Measurements from ENCODE around the gene LIN7A. TPM values are rescaled to one million over a fixed set of nuclear protein-coding genes. Genes with fewer than 3 reads are reported as not detected.
A peak's percentile ranks its signal among the peaks of the same experiment; 100 is the strongest.
"Not testable (repeated sequence)": the region's sequence is repeated elsewhere in the genome, so short reads cannot be mapped to it uniquely, and the experiment has no call there.

Gene LIN7A
- total RNA-seq, 6 experiments from 2014 or later = 13.4 to 23.0 (median 20.2) TPM

- H3K4me1 ChIP-seq = peaks cover 0 to 8% (median 0%) of the 10 kb centered on the region in 4 donors
- DNase-seq (no peak), ATAC-seq (no peak)
- H3K9me3 ChIP-seq = no peaks in the 10 kb centered on the region
- no peak overlapping the region for H3K27ac ChIP-seq
- no peak for TF ChIP-seq CTCF (IDR thresholded peaks at IDR 0.05)
- TF ChIP-seq POLR2A (IDR thresholded peaks at IDR 0.05) = no peak
- 75% methylated on average over 7 of the region's 7 CpGs for WGBS (ENCODE audit: insufficient coverage, low coverage, low lambda C conversion rate, missing lambda C conversion rate)
- intact Hi-C loops (cut with DNase I) = no loop called here
- no peaks in the 10 kb centered on the region for H3K36me3 ChIP-seq
- H3K4me3 ChIP-seq = no peak overlapping the region
- no peaks in the 10 kb centered on the region for H3K27me3 ChIP-seq
Observed at GRCh38 chr12:80892597-80893445, 44.9 kb downstream of the LIN7A start.

DNA sequence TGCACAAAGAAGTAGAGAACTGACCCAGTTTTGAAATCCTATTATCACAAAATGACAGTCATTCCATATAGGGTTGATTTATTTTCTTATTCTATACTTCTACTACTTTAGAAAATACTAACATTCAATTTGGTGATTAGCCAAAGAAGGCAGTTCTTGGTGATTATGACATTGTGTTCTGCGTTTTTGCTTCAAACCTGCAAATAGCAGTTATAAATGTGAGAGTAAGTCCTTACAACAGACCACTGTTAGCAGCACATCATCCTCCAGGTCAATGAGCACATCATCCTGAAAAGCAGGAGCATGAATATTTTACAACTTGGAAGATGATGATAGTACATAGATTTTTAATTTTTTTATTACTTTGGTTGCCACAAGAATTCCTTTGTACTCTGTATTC lies 53.1 kb downstream of the LIN7A start:
- Histone ChIP-seq H3K4me3 (no peak overlapping the region), H3K36me3 (no peaks in the 10 kb centered on the region), H3K9me3 (no peaks in the 10 kb centered on the region), H3K4me1 (no peaks in the 10 kb centered on the region), H3K27me3 (no peaks in the 10 kb centered on the region), H3K27ac (no peak overlapping the region)
- ATAC-seq = no peak
- TF ChIP-seq POLR2A (IDR thresholded peaks at IDR 0.05) = no peak
- no peak for TF ChIP-seq CTCF (IDR thresholded peaks at IDR 0.05)
- WGBS (ENCODE audit: insufficient coverage, low coverage, low lambda C conversion rate, missing lambda C conversion rate) = 69% methylated on average over 1 of the region's 1 CpG
- intact Hi-C loops (cut with DNase I) = no loop called here
- DNase-seq = no peak

- no peak for DNase-seq
- H3K27me3 ChIP-seq = no peaks in the 10 kb centered on the region
- intact Hi-C loops (cut with DNase I) = no loop called here
- H3K27ac ChIP-seq = no peak overlapping the region
- ATAC-seq = no peak
- H3K4me1 ChIP-seq = no peaks in the 10 kb centered on the region
- H3K4me3 ChIP-seq = no peak overlapping the region
- TF ChIP-seq CTCF (IDR thresholded peaks at IDR 0.05) (no peak), POLR2A (IDR thresholded peaks at IDR 0.05) (no peak)
- H3K9me3 ChIP-seq = peaks cover 0 to 2% (median 0%) of the 10 kb centered on the region in 4 donors
- no peaks in the 10 kb centered on the region for H3K36me3 ChIP-seq
Observed at GRCh38 chr12:80881106-80881505, 56.6 kb downstream of the LIN7A start.

- H3K4me3 ChIP-seq; H3K27ac ChIP-seq; H3K4me1 ChIP-seq; DNase-seq; H3K36me3 ChIP-seq; intact Hi-C loops (cut with DNase I); H3K9me3 ChIP-seq; H3K27me3 ChIP-seq; ATAC-seq: not testable (repeated sequence)
- 70% methylated on average over 6 of the region's 8 CpGs for WGBS (ENCODE audit: insufficient coverage, low coverage, low lambda C conversion rate, missing lambda C conversion rate)
Observed at GRCh38 chr12:80878452-80878851, 59.3 kb downstream of the LIN7A start.

DNA sequence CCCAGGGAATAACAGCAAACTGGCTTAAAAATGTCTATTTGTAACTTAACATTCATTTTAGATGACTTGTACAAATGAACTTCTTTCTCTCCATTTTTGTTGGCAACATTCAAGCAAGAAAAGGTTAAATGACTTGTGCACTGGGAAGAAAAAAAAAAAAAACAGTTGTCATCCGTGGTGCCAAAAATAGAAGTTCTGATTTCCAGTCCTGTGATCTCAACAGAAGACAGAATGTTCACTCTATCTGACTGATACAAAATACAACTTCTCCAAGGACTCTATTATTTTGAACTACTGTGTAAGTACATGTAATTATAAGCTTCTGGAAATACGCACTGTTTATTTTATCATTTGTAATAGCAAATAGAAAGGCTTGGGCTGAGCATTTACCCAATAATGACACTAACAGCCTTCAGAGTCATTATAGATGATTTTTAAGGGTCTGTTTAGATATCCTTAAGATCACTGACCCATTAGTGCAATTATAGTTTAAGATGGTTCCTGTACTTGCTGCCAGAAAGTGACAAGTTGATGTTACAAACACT lies 59.9 kb downstream of the LIN7A start:
- DNase-seq (no peak), ATAC-seq (peak in 2 of 4 donors; percentile 37 to 39)
- Histone ChIP-seq H3K27me3 (no peaks in the 10 kb centered on the region), H3K4me3 (no peak overlapping the region), H3K27ac (no peak overlapping the region), H3K36me3 (no peaks in the 10 kb centered on the region), H3K4me1 (no peaks in the 10 kb centered on the region), H3K9me3 (peaks cover 0 to 2% (median 0%) of the 10 kb centered on the region in 4 donors)
- intact Hi-C loops (cut with DNase I) = no loop called here
- WGBS (ENCODE audit: insufficient coverage, low coverage, low lambda C conversion rate, missing lambda C conversion rate) = 53% methylated on average over 2 of the region's 2 CpGs
- TF ChIP-seq POLR2A (IDR thresholded peaks at IDR 0.05) = no peak
- TF ChIP-seq CTCF (IDR thresholded peaks at IDR 0.05) = no peak
